ENCODE data around the gene IFT81.

GRCh38 chr12:110246636-110247339 lies 122.6 kb downstream of the IFT81 start:
- TF ChIP-seq POLR2A (IDR thresholded peaks at IDR 0.05): no peak
- no peak for TF ChIP-seq CTCF (IDR thresholded peaks at IDR 0.05)
- TF ChIP-seq EP300 (IDR thresholded peaks at IDR 0.05): no peak

Measured in tibial nerve (tissue), 4 donors.